ENCODE measurements around the gene XXYLT1. TPM values are rescaled to one million over a fixed set of nuclear protein-coding genes. Genes with fewer than 3 reads are reported as not detected.
"Not testable (repeated sequence)": the region's sequence is repeated elsewhere in the genome, so short reads cannot be mapped to it uniquely, and the experiment has no call there.

The XXYLT1 gene
- total RNA-seq, 6 experiments from 2014 or later, result 1.7 to 6.5 (median 2.1) TPM

GRCh38 chr3:195039180-195039843, 231.6 kb downstream of the XXYLT1 start:
- intact Hi-C loops (cut with DNase I), result loop anchor here in 1 of 2 donors (10.0 kb wide), 1 partner anchor 65 kb away; no protein-coding TSS in a partner anchor
- Histone ChIP-seq H3K27me3 (no peaks in the 10 kb centered on the region), H3K27ac (no peak overlapping the region), H3K36me3 (no peaks in the 10 kb centered on the region), H3K9me3 (no peaks in the 10 kb centered on the region), H3K4me1 (peaks cover 0 to 5% (median 2%) of the 10 kb centered on the region in 4 donors), H3K4me3 (no peak overlapping the region)
- DNase-seq (peak in 1 of 3 donors; percentile 30), ATAC-seq (peak in 2 of 4 donors; percentile 38 to 40)
- 81% methylated on average over 5 of the region's 7 CpGs for WGBS (ENCODE audit: insufficient coverage, low coverage, low lambda C conversion rate, missing lambda C conversion rate)
- no peak for TF ChIP-seq POLR2A (IDR thresholded peaks at IDR 0.05)
- TF ChIP-seq, protein P1, sequence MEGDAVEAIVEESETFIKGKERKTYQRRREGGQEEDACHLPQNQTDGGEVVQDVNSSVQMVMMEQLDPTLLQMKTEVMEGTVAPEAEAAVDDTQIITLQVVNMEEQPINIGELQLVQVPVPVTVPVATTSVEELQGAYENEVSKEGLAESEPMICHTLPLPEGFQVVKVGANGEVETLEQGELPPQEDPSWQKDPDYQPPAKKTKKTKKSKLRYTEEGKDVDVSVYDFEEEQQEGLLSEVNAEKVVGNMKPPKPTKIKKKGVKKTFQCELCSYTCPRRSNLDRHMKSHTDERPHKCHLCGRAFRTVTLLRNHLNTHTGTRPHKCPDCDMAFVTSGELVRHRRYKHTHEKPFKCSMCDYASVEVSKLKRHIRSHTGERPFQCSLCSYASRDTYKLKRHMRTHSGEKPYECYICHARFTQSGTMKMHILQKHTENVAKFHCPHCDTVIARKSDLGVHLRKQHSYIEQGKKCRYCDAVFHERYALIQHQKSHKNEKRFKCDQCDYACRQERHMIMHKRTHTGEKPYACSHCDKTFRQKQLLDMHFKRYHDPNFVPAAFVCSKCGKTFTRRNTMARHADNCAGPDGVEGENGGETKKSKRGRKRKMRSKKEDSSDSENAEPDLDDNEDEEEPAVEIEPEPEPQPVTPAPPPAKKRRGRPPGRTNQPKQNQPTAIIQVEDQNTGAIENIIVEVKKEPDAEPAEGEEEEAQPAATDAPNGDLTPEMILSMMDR (IDR thresholded peaks at IDR 0.05), result no peak

GRCh38 chr3:195038161-195038560, 232.8 kb downstream of the XXYLT1 start:
- intact Hi-C loops (cut with DNase I), result loop anchor here in 1 of 2 donors (10.0 kb wide), 1 partner anchor 67 kb away; no protein-coding TSS in a partner anchor
- WGBS (ENCODE audit: insufficient coverage, low coverage, low lambda C conversion rate, missing lambda C conversion rate), result 78% methylated on average over 5 of the region's 5 CpGs
- no peak for DNase-seq

DNA sequence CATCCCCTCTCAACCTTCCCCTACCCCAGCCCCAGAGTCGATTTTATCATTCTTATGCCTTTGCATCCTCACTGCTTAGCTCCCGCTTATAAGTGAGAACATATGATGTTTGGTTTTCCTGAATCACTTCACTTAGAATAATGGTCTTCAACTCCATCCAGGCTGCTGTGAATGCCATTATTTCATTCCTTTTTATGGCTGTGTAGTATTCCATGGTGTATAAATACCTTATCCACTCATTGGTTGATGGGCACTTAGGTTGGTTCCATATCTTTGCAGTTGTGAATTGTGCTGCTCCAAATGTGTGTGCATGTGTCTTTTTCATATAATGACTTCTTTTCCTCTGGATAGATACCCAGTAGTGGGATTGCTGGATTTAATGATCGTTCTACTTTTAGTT, 233.4 kb downstream of the XXYLT1 start:
- intact Hi-C loops (cut with DNase I), result loop anchor here in 1 of 2 donors (10.0 kb wide), 1 partner anchor 67 kb away; no protein-coding TSS in a partner anchor
- H3K36me3 ChIP-seq, H3K27me3 ChIP-seq, H3K4me3 ChIP-seq, H3K27ac ChIP-seq, H3K9me3 ChIP-seq, DNase-seq, ATAC-seq: not testable (repeated sequence)
- WGBS (ENCODE audit: insufficient coverage, low coverage, low lambda C conversion rate, missing lambda C conversion rate), result 87% methylated on average over 3 of the region's 3 CpGs
- peaks cover 0 to 19% (median 8%) of the 10 kb centered on the region in 4 donors for H3K4me1 ChIP-seq

More at GRCh38 chr3:195038161-195038560, 232.8 kb downstream of the XXYLT1 start:
- Histone ChIP-seq H3K27me3 (no peaks in the 10 kb centered on the region), H3K9me3 (no peaks in the 10 kb centered on the region), H3K36me3 (no peaks in the 10 kb centered on the region), H3K27ac (no peak overlapping the region), H3K4me1 (peaks cover 0 to 13% (median 5%) of the 10 kb centered on the region in 4 donors), H3K4me3 (no peak overlapping the region)
- ATAC-seq, result no peak
- TF ChIP-seq, protein P1 (IDR thresholded peaks at IDR 0.05), result no peak
- TF ChIP-seq POLR2A (IDR thresholded peaks at IDR 0.05), result no peak

- Histone ChIP-seq H3K4me1 (peaks cover 0 to 25% (median 12%) of the 10 kb centered on the region in 4 donors), H3K27me3 (no peaks in the 10 kb centered on the region), H3K36me3 (no peaks in the 10 kb centered on the region), H3K4me3 (no peak overlapping the region), H3K27ac (no peak overlapping the region), H3K9me3 (no peaks in the 10 kb centered on the region)
- DNase-seq (no peak), ATAC-seq (no peak)
- TF ChIP-seq, protein P1 (IDR thresholded peaks at IDR 0.05), result no peak
- TF ChIP-seq POLR2A (IDR thresholded peaks at IDR 0.05), result no peak
- WGBS (ENCODE audit: insufficient coverage, low coverage, low lambda C conversion rate, missing lambda C conversion rate), result 86% methylated on average over 5 of the region's 5 CpGs
- intact Hi-C loops (cut with DNase I), result loop anchor here in 1 of 2 donors (10.0 kb wide), 1 partner anchor 68 kb away; no protein-coding TSS in a partner anchor
Observed at GRCh38 chr3:195036974-195037373, 234.0 kb downstream of the XXYLT1 start.

GRCh38 chr3:195036574-195036973, 234.4 kb downstream of the XXYLT1 start:
- H3K4me1 ChIP-seq, result peaks cover 0 to 29% (median 16%) of the 10 kb centered on the region in 4 donors
- DNase-seq, result peak in 2 of 3 donors; percentile 24 to 28
- WGBS (ENCODE audit: insufficient coverage, low coverage, low lambda C conversion rate, missing lambda C conversion rate), result 73% methylated on average over 2 of the region's 6 CpGs
- intact Hi-C loops (cut with DNase I), result loop anchor here in 1 of 2 donors (10.0 kb wide), 1 partner anchor 68 kb away; no protein-coding TSS in a partner anchor
- no peaks in the 10 kb centered on the region for H3K9me3 ChIP-seq
- no peaks in the 10 kb centered on the region for H3K27me3 ChIP-seq
- H3K36me3 ChIP-seq, result no peaks in the 10 kb centered on the region
- no peak overlapping the region for H3K4me3 ChIP-seq
- no peak overlapping the region for H3K27ac ChIP-seq
- TF ChIP-seq POLR2A (IDR thresholded peaks at IDR 0.05), result no peak
- TF ChIP-seq, protein P1 (IDR thresholded peaks at IDR 0.05), result no peak
- no peak for ATAC-seq

All from right lobe of liver (tissue), 6 donors.